ENCODE measurements around the gene BTG1.

BTG1 gene, protein sequence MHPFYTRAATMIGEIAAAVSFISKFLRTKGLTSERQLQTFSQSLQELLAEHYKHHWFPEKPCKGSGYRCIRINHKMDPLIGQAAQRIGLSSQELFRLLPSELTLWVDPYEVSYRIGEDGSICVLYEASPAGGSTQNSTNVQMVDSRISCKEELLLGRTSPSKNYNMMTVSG

GRCh38 chr12:92145731-92146496 lies at the start of gene BTG1:
TSS of gene BTG1 (minus strand) at chr12:92145846. CDS start at chr12:92145535, 311 bp downstream.
- peak within 1 kb of the TSS; percentile 79 for H3K4me3 ChIP-seq (ENCODE audit: low read depth, low read length)
- in situ Hi-C loops (cut with HindIII; ENCODE audit: low sequenced_read_pairs) = no loop called here
- DNase-seq (ENCODE audit: low read depth) = peak; percentile 100
- no peak for TF ChIP-seq CTCF (IDR thresholded peaks at IDR 0.05; ENCODE audit: low read depth, low read length, missing control alignments)

GRCh38 chr12:92194561-92194960 lies 48.9 kb upstream of the BTG1 start:
- in situ Hi-C loops (cut with HindIII; ENCODE audit: low sequenced_read_pairs) = no loop called here
- DNase-seq (ENCODE audit: low read depth) = no peak
- TF ChIP-seq CTCF (IDR thresholded peaks at IDR 0.05; ENCODE audit: low read depth, low read length, missing control alignments) = no peak
- H3K4me3 ChIP-seq (ENCODE audit: low read depth, low read length) = no peak overlapping the region

DNA sequence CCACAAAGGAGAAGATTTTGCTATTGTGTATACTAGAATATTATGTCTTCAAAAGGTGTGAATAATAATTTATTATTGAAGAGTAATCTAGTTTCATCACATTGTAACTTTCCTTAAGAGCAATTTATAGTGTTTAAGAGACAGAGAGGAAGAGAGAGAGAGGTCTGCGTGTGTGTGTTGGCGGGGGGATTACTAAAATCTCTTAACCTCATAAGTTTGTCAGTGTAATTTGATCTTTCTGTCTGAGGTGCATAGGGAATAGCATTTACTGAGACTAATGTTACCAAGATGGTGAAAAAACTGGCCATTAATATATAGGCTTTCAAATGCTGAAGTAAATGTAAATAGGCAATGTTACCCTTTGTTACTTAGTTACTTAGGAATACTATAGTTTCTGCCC lies 48.2 kb upstream of the BTG1 start:
- no peak for DNase-seq (ENCODE audit: low read depth)
- in situ Hi-C loops (cut with HindIII; ENCODE audit: low sequenced_read_pairs) = no loop called here
- no peak overlapping the region for H3K4me3 ChIP-seq (ENCODE audit: low read depth, low read length)

GRCh38 chr12:92193063-92193462 lies 47.4 kb upstream of the BTG1 start:
- no peak for DNase-seq (ENCODE audit: low read depth)
- no peak for TF ChIP-seq CTCF (IDR thresholded peaks at IDR 0.05; ENCODE audit: low read depth, low read length, missing control alignments)
- H3K4me3 ChIP-seq (ENCODE audit: low read depth, low read length) = no peak overlapping the region
- in situ Hi-C loops (cut with HindIII; ENCODE audit: low sequenced_read_pairs) = no loop called here

More for the DNA sequence above, 48.2 kb upstream of the BTG1 start:
- no peak for TF ChIP-seq CTCF (IDR thresholded peaks at IDR 0.05; ENCODE audit: low read depth, low read length, missing control alignments)

DNA sequence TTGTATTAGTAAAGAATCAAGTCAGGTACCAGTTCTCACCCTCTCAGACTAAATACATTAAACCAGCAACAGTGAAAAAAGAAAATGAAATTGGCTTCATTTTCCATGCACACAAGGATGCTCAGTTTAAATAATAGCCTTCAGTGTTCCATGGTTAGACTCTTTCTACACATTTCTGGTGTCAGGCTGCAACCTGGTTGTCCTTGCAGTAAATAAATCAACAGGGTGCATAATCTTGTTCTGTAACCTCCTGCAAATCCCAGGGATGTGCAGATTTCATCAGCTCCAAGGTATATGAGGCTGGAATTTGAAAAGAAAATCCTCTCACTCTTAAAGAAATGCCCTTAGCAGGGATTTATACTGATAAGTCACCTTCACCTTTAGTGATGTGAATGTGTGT lies 46.7 kb upstream of the BTG1 start:
- in situ Hi-C loops (cut with HindIII; ENCODE audit: low sequenced_read_pairs) = no loop called here
- no peak overlapping the region for H3K4me3 ChIP-seq (ENCODE audit: low read depth, low read length)
- TF ChIP-seq CTCF (IDR thresholded peaks at IDR 0.05; ENCODE audit: low read depth, low read length, missing control alignments) = no peak
- no peak for DNase-seq (ENCODE audit: low read depth)

GRCh38 chr12:92191061-92191460 lies 45.4 kb upstream of the BTG1 start:
- in situ Hi-C loops (cut with HindIII; ENCODE audit: low sequenced_read_pairs) = no loop called here
- H3K4me3 ChIP-seq (ENCODE audit: low read depth, low read length) = no peak overlapping the region
- TF ChIP-seq CTCF (IDR thresholded peaks at IDR 0.05; ENCODE audit: low read depth, low read length, missing control alignments) = no peak
- DNase-seq (ENCODE audit: low read depth) = no peak
